HepG2 (cell line): ENCODE measurements around the gene MUCL3.

ENCODE experiments used
- MAF1 ChIP-seq: sonication (generic); formaldehyde crosslinking; IDR thresholded peaks from 2 replicates; pipeline ENCODE4 v1.5.0; 2020; ENCODE audit warnings: missing genetic modification reagents, borderline replicate concordance
- MTA1 ChIP-seq: sonication (generic); formaldehyde crosslinking; IDR thresholded peaks from 2 replicates; pipeline ENCODE4 v1.4.0; 2020; ENCODE audit warnings: missing genetic modification reagents, mild to moderate bottlenecking, borderline replicate concordance
- POLR2A ChIP-seq, 2 experiments: IDR thresholded peaks; 2 replicates each; pipeline ENCODE4 v1.6.1; 2011; ENCODE audit warnings: low read depth in 2 of 2, low read length in 2 of 2, mild to moderate bottlenecking in 1 of 2, moderate library complexity in 1 of 2; ENCODE audit not compliant: insufficient read depth in 1 of 2
- ZNF256 ChIP-seq: sonication (generic); formaldehyde crosslinking; conservative IDR thresholded peaks from 2 replicates; pipeline ENCODE4 v1.4.0; 2020; ENCODE audit warnings: missing genetic modification reagents
- TF ChIP-seq, protein P1 (sequence below): sonication (generic); formaldehyde crosslinking; IDR thresholded peaks from 2 replicates; pipeline ENCODE4 v1.8.1; 2023; ENCODE audit warnings: mild to moderate bottlenecking, moderate library complexity, missing genetic modification reagents

DNA sequence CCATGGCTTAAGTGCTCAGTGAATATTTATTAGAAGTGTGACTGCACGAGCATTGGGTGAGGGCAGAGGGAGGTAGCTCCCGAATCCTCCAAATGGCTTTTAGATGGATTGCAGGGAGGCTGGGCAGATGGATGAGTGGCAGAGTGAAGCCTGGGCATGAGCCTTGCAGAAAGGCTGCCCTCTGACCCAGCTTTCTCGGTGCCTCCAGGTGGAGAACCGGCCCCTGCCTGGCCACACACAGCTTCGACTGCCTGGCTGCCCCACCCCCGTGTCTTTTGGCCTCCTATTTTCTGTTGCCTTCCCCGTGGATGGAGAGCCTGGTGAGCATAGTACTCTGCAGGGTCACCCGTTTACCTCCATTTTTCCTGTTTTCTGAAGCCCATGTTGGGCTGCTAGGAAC lies 23.3 kb upstream of the MUCL3 start:
- no peak for TF ChIP-seq ZNF256 (CRISPR knock-in tag)
- no peak for TF ChIP-seq POLR2A (IDR thresholded peaks at IDR 0.05; ENCODE audit: insufficient read depth in 1 of 2, low read depth in 2 of 2, low read length in 2 of 2)
- TF ChIP-seq, protein P1, sequence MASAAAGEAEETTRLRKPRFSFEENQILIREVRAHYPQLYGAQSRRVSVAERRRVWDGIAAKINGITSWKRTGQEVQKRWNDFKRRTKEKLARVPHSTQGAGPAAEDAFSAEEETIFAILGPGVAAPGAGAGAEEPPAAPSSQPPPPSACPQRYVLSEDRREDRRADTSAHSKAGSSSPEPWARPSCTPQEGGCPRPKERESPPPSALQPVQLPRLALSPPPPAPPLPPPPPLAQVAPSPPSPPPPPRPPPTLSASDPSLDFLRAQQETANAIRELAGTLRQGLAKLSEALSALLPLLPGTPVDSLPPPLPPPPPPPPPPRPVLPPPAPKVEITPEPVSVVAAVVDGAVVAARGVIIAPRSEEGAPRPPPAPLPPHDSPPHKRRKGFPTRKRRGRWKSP (CRISPR knock-in tag) = no peak
- TF ChIP-seq MAF1 = no peak
- TF ChIP-seq MTA1 (CRISPR knock-in tag) = no peak
